IPS-NIHi7 (cell line): Measurements from ENCODE around the gene RPP21.
"Not testable (repeated sequence)": the region's sequence is repeated elsewhere in the genome, so short reads cannot be mapped to it uniquely, and the experiment has no call there.

ENCODE experiments used
- DNase-seq: peaks from one replicate; pipeline ENCODE4 v3.0.0; 2012; ENCODE audit warnings: mixed read lengths; ENCODE audit errors: extremely low spot score

Gene RPP21

DNA sequence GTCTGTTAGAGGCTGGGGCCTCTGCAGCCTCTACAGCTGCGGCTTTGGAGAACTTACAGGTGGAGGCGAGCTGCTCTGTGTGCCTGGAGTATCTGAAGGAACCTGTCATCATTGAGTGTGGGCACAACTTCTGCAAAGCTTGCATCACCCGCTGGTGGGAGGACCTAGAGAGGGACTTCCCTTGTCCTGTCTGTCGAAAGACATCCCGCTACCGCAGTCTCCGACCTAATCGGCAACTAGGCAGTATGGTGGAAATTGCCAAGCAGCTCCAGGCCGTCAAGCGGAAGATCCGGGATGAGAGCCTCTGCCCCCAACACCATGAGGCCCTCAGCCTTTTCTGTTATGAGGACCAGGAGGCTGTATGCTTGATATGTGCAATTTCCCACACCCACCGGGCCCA lies 15.6 kb upstream of the RPP21 start:
- no peak for DNase-seq

DNA sequence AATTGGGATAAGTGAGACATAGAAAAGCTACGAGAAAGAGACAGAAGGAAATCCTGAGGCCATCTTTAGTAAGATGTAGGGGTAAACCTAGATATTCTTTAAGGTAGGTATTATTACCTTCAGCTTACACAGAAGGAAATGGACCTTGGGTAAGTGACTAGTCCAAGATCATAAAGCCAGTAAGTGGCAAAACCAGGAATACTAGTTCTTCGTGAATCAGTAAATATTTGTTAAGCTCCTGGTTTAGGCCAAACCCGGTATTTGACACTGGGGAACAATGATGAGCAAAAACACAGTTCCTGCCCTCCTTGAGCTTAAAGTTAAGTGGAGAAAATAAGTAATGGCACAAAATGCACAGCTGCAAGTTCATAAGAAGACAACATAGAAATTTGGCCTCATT lies 13.0 kb upstream of the RPP21 start:
- no peak for DNase-seq

- DNase-seq: no peak
These were observed 10.7 kb upstream of the RPP21 start for GRCh38 chr6:30334075-30334783.

GRCh38 chr6:30340589-30341054 lies 4.3 kb upstream of the RPP21 start:
- DNase-seq: no peak

GRCh38 chr6:30341218-30341617 lies 3.7 kb upstream of the RPP21 start:
- no peak for DNase-seq

DNA sequence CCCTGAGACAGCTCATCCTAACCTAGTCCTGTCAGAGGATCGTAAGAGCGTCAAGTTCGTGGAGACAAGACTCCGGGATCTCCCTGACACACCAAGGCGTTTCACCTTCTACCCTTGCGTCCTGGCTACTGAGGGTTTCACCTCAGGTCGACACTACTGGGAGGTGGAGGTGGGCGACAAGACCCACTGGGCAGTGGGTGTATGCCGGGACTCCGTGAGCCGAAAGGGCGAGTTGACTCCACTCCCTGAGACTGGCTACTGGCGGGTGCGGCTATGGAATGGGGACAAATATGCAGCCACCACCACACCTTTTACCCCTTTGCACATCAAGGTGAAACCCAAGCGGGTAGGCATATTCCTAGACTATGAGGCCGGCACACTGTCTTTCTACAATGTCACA lies 3.2 kb upstream of the RPP21 start:
- DNase-seq: no peak

DNA sequence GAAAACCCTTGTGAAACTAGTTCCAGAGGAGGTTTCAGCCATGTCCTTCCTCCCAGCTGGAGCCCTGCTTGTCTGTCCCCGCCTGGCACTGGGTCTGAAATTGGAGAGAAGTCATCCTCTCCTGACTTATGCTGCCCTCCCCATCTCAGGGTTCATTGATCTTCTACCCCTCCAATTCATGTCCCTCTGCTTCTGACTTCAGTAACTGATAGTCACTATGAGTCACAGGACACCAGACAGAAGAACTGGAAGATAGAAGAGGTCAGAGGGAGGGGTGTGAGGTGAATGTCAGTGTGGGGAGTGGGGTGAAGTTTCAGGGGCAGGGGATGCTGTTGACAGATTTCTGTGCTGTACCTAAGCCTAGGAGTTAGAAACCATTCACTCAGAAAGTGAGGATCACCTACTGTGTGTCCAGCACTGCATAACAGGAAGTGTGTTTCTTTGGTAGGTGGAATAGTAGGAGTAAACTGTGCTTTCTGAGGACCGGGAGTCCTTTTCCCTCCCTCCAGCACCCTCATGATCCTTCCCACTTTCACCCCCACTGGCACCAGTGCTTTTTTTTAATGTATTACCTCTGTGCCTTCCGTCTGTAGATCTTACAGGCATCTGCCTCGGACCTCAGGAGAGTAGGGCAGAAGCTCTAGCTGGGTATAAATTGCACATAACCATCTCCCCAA lies 627 bp upstream of the RPP21 start:
- DNase-seq: no peak

DNA sequence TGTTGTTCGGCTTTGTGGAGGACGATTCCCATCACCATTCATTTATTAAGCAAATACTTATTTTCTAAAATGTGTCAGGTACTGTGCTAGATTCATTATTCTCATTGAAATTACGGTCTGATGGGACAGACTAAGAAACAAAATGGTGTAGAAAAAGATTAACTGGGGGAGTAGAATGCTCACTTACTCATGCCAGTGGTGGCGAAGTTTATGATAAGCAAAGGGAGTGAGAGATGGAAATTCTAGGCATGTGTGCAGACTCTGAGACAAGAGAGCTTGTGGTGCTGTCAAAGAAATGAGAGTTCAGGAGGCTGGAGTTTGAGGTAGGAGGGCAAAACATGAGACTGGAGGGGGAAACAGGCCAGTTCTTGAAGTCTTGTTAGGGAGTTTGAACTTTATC lies 896 bp downstream of the RPP21 start:
- no peak for DNase-seq

- no peak for DNase-seq
These were observed 4.0 kb downstream of the RPP21 start for GRCh38 chr6:30348957-30349356.

- DNase-seq: no peak
These were observed 4.6 kb downstream of the RPP21 start for GRCh38 chr6:30349421-30350177.

GRCh38 chr6:30350524-30350923 lies 5.6 kb downstream of the RPP21 start:
- no peak for DNase-seq

DNA sequence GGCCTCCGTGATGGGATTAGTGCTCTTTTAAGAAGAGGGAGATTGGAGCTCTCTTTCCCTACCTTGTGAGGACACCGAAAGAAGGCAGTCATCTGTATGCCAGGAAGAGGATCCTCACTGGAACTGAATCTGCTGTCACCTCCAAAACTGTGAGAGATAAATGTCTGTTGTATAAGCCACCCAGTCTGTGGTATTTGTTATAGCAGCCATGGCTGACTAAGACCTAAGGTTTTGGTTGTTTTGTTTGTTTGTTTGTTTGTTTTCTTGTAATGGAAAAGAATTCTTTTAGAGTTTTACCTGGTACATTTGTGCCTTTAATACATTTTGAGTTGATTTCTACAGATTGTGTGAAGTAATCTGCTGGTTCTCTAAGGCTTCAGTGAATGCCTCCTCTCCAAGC lies 7.6 kb downstream of the RPP21 start:
- no peak for DNase-seq

DNA sequence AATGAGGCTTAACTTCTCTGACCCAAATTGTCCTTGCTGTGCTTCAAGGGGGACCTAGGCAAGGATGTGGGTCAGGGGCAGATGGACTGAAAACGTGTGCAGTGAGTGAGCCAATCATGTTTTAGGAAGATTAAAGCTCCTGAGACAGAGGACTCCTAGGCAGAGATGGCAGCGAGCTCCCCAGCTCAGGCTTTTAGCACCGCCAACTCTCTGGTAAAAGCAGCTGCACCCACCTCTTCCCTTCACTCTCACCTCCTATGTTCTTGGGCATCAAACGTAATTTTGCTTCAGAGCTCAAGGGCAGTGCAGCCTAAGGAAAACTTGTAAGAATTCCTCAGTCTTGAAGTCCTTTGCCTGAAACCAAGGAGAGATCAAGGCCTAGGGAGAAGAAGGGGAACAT lies 10.3 kb downstream of the RPP21 start:
- DNase-seq: no peak

GRCh38 chr6:30356536-30356935 lies 11.6 kb downstream of the RPP21 start:
- no peak for DNase-seq

DNA sequence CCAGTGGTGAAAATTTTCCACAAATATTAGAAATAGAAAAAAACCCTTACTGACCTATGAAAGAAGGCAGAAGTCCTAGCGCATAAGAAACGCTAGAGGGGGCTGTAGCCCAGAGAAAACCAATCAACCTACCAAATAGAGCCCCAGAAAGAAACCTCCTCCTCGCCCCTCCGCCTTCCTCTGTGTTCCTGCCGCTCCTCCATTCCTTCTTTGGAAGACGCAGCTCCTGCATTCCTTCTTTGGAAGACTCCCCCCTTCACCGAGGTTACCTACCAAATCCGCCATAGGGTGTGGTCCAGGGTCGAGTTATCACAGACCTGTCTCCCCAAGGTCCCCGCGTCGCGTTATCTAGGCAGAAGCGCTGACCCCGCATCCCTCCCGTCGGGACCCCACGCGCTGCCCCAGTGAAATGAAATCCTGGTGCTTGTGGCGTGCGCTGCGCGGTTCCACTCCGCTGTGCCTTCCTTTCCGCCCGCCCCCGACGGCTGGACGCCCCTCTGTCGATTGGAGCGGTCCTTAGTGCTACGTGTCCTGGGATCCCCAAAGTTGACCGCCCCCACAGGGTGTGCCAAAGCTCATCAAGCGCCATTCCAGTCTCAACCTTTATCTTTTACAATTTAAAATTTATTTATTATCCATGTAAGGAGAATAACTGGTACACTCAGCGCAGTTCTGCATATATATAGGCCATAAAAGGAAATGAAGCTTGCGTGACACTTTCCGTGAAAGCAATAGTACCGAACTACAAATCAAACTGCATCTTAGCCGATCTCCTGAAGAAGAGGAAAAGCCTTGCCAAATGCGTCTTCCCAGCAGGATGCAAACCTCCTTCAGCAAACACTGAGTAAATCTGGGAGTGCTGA lies 13.0 kb downstream of the RPP21 start:
- peak; percentile 81 for DNase-seq

DNA sequence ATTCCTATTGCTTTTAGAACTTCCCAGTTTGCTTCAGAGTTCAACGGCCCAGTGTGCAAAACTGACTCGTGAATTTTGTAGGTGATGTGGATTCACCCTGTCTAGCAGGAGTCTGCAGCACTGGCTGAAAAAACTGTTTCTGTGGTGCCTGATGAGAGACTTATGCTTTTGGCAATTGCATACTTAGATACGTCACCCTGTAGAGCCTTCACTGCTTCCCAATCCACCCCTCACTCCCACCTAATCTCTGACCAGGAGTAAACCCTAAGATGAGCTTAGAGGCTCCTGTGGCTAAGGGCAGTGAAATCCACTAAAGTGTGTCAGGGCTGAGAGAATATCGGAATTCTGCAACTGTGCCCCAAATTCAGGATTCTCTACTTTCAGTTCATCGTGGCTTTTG lies 14.3 kb downstream of the RPP21 start:
- DNase-seq: no peak

GRCh38 chr6:30360139-30360538 lies 15.2 kb downstream of the RPP21 start:
- DNase-seq: no peak

DNA sequence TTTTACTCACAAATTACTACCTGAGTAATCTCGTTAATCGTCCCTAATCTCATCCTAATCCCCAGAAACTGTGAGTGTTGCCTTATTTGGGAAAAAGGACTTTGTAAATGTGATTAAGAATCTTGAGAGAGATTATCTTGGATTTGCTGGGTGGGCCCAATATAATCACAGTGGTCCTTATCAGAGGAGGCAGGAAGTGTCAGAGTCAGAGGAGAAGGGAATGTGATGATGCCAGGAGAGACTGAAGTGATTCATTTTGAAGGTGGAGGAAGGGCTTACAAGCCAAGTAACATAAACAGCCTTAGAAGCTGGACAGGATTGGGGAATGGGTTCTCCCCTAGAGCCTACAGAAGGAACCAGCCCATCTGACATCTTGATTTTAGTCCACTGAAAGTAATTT lies 16.7 kb downstream of the RPP21 start:
- DNase-seq: no peak

- no peak for DNase-seq
These were observed 18.5 kb downstream of the RPP21 start for GRCh38 chr6:30363459-30363858.

GRCh38 chr6:30364591-30364990 lies 19.6 kb downstream of the RPP21 start:
- peak; percentile 52 for DNase-seq

GRCh38 chr6:30369280-30369679 lies 24.3 kb downstream of the RPP21 start:
- DNase-seq: not testable (repeated sequence)
